HL-60 (cell line): ENCODE results near the gene UBE2QL1.

Experiments used
- DNase-seq, 2 experiments: peaks; one replicate each; pipeline ENCODE4 v3.0.0-alpha.2; 2010 to 2020; ENCODE audit warnings: low read depth in 1 of 2, low spot score in 1 of 2
- H3K27ac ChIP-seq: fragments of 250-450 bp; sonication (Bioruptor Pico); replicated peaks from 2 replicates; pipeline ENCODE4 v1.5.1; 2020; ENCODE audit warnings: mild to moderate bottlenecking, moderate library complexity
- H3K27me3 ChIP-seq: fragments of 250-450 bp; sonication (Bioruptor Pico); 2 replicates; pipeline ENCODE4 v1.5.1; 2021; ENCODE audit warnings: mild to moderate bottlenecking, moderate library complexity; ENCODE audit not compliant: insufficient read depth, poor library complexity, severe bottlenecking
- H3K4me3 ChIP-seq: replicated peaks from 2 replicates; pipeline ENCODE4 v1.5.1; 2011; ENCODE audit warnings: mild to moderate bottlenecking, control low read depth, low read length; ENCODE audit not compliant: insufficient read depth
- GABPA ChIP-seq: IDR thresholded peaks from 2 replicates; pipeline ENCODE4 v1.6.1; 2012; ENCODE audit warnings: low read depth
- POLR2AphosphoS5 ChIP-seq: IDR thresholded peaks from 2 replicates; pipeline ENCODE4 v1.6.1; 2012; ENCODE audit warnings: low read depth
- SPI1 ChIP-seq: IDR thresholded peaks from 2 replicates; pipeline ENCODE4 v1.6.1; 2012; ENCODE audit warnings: low read depth, mild to moderate bottlenecking, borderline replicate concordance
- TF ChIP-seq, protein P1 (sequence below): IDR thresholded peaks from one replicate; pipeline ENCODE4 v1.5.1; 2011; ENCODE audit warnings: low read length, control low read depth, inconsistent platforms; ENCODE audit not compliant: insufficient read depth
- TF ChIP-seq, protein P2 (sequence below): IDR thresholded peaks from 2 replicates; pipeline ENCODE4 v1.6.1; 2012; ENCODE audit warnings: low read depth; ENCODE audit not compliant: insufficient replicate concordance

The UBE2QL1 gene

GRCh38 chr5:6442333-6442732, 6.3 kb upstream of the UBE2QL1 start:
- no peaks in the 10 kb centered on the region for H3K27me3 ChIP-seq
- H3K27ac ChIP-seq, result no peak overlapping the region
- TF ChIP-seq POLR2AphosphoS5 (no peak), GABPA (no peak), SPI1 (no peak)
- TF ChIP-seq, protein P1, sequence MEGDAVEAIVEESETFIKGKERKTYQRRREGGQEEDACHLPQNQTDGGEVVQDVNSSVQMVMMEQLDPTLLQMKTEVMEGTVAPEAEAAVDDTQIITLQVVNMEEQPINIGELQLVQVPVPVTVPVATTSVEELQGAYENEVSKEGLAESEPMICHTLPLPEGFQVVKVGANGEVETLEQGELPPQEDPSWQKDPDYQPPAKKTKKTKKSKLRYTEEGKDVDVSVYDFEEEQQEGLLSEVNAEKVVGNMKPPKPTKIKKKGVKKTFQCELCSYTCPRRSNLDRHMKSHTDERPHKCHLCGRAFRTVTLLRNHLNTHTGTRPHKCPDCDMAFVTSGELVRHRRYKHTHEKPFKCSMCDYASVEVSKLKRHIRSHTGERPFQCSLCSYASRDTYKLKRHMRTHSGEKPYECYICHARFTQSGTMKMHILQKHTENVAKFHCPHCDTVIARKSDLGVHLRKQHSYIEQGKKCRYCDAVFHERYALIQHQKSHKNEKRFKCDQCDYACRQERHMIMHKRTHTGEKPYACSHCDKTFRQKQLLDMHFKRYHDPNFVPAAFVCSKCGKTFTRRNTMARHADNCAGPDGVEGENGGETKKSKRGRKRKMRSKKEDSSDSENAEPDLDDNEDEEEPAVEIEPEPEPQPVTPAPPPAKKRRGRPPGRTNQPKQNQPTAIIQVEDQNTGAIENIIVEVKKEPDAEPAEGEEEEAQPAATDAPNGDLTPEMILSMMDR, result no peak
- TF ChIP-seq, protein P2, sequence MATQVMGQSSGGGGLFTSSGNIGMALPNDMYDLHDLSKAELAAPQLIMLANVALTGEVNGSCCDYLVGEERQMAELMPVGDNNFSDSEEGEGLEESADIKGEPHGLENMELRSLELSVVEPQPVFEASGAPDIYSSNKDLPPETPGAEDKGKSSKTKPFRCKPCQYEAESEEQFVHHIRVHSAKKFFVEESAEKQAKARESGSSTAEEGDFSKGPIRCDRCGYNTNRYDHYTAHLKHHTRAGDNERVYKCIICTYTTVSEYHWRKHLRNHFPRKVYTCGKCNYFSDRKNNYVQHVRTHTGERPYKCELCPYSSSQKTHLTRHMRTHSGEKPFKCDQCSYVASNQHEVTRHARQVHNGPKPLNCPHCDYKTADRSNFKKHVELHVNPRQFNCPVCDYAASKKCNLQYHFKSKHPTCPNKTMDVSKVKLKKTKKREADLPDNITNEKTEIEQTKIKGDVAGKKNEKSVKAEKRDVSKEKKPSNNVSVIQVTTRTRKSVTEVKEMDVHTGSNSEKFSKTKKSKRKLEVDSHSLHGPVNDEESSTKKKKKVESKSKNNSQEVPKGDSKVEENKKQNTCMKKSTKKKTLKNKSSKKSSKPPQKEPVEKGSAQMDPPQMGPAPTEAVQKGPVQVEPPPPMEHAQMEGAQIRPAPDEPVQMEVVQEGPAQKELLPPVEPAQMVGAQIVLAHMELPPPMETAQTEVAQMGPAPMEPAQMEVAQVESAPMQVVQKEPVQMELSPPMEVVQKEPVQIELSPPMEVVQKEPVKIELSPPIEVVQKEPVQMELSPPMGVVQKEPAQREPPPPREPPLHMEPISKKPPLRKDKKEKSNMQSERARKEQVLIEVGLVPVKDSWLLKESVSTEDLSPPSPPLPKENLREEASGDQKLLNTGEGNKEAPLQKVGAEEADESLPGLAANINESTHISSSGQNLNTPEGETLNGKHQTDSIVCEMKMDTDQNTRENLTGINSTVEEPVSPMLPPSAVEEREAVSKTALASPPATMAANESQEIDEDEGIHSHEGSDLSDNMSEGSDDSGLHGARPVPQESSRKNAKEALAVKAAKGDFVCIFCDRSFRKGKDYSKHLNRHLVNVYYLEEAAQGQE, result no peak
- no peak overlapping the region for H3K4me3 ChIP-seq
- DNase-seq, result no peak

DNA sequence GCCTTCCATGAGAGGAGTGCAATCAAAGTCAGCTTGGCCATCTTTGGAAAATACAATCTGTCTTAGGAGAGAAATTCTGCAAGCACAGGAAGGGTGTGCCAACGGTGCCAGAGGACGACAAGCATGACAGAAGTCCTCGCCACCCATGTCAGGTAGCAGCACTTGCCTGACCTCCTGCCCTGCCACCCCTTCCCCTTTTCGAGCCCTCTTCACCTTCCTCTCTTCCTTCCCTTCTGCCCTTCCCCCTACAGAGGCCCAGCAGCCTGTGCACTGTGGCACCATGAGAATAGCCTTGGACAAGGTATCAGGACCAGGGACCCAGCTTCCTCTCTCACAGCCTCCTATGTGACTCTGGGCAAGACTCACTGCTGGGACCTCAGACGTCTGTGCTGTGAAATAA, 5.3 kb upstream of the UBE2QL1 start:
- H3K27ac ChIP-seq, result no peak overlapping the region
- H3K4me3 ChIP-seq, result no peak overlapping the region
- no peak for DNase-seq
- TF ChIP-seq, protein P1, result no peak
- TF ChIP-seq POLR2AphosphoS5 (no peak), SPI1 (no peak), GABPA (no peak)
- TF ChIP-seq, protein P2, result no peak
- no peaks in the 10 kb centered on the region for H3K27me3 ChIP-seq

DNA sequence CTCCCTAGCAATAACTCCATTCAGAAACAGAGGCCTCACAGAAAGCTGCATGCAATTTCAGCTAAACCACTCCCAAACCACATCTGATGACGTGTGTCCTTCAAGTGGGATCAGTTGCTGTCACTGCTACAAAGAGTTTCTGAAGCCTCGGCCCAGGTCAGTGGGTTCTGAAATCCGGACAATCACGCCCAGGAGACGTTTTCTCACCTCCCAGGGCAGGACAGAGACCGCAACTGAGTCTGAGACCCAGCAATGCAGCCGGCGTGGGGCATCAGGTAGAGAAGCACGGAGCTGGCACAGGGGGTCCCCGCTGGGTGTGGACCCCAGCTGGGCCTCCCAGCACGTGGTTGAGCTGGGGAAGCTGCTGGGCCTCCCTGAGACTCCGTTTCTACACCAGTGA, 2.6 kb upstream of the UBE2QL1 start:
- H3K27me3 ChIP-seq, result peaks cover 21% of the 10 kb centered on the region
- no peak for DNase-seq
- TF ChIP-seq, protein P2, result no peak
- TF ChIP-seq, protein P1, result no peak
- no peak for TF ChIP-seq GABPA
- no peak for TF ChIP-seq SPI1
- no peak overlapping the region for H3K4me3 ChIP-seq
- H3K27ac ChIP-seq, result no peak overlapping the region
